Left cardiac atrium (tissue), 4 donors: Measurements from ENCODE around the gene XPR1. TPM values are rescaled to one million over a fixed set of nuclear protein-coding genes. Genes with fewer than 3 reads are reported as not detected.

Source experiments
- ATAC-seq, 2 donors: fragments of 200-7000 bp; cut with Tn5 transposase; one replicate each; pipeline ENCODE4 v1.9.1; 2020; ENCODE audit warnings: mild to moderate bottlenecking in 2 of 2, moderate library complexity in 2 of 2
- DNase-seq: peaks from one replicate; pipeline ENCODE4 v3.0.0-alpha.2; 2020
- intact Hi-C, 2 donors: fragments of 100-400 bp; cut with DNase I; formaldehyde crosslinking; loops; one replicate each; pipeline versions ENCODE4 v1.14.1 to v1.15.1; 2022 to 2023
- total RNA-seq, 2 donors: library from RNA; stranded (reverse); fragmentation: NEBNext Ultra II Directional; extraction: Animal tissue kit (Norgen Biotek cat#: 25700); gene quantifications; one replicate each; pipeline ENCODE4 v1.2.1, GENCODE V29; 2021
- donor health status: DM: no; HTN: yes; CAD: no.
- donor health status: DM: no; HTN: yes; CAD: no; lungs with severe emphysema.
- donor health status: DM: yes; HTN: yes; CAD: no.
- donor health status: Dilated cardiomyopathy.

XPR1 gene
- total RNA-seq, 2 donors from 2014 or later = 20.5 to 25.4 TPM

GRCh38 chr1:180611016-180611930 is 20.5 kb upstream of the XPR1 start:
- ATAC-seq (peak; percentile 78 to 88), DNase-seq (peak; percentile 24)
- intact Hi-C loops = no loop called here

DNA sequence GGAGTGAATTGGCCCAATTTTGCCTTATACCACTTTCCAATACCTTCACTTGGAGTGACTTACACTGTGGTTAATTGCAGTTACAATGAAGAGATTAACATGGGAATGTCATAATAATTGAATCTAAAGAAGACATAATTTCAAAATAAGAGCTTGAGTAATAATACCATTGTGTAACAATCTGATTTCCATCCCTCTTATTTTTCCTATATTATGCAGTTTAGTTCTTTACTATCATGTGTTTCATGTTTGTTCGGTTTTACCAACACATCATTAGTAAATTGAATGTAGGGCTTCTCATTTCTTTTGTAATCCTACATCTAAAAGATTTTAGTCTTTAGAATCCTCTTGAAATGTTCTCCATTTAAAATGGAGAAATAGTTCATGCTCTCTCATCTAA is 19.2 kb upstream of the XPR1 start:
- intact Hi-C loops = no loop called here
- ATAC-seq = no peak

GRCh38 chr1:180614730-180615129 is 17.1 kb upstream of the XPR1 start:
- DNase-seq (no peak), ATAC-seq (no peak)
- intact Hi-C loops = no loop called here

More for the DNA sequence above, 19.2 kb upstream of the XPR1 start:
- DNase-seq = no peak

DNA sequence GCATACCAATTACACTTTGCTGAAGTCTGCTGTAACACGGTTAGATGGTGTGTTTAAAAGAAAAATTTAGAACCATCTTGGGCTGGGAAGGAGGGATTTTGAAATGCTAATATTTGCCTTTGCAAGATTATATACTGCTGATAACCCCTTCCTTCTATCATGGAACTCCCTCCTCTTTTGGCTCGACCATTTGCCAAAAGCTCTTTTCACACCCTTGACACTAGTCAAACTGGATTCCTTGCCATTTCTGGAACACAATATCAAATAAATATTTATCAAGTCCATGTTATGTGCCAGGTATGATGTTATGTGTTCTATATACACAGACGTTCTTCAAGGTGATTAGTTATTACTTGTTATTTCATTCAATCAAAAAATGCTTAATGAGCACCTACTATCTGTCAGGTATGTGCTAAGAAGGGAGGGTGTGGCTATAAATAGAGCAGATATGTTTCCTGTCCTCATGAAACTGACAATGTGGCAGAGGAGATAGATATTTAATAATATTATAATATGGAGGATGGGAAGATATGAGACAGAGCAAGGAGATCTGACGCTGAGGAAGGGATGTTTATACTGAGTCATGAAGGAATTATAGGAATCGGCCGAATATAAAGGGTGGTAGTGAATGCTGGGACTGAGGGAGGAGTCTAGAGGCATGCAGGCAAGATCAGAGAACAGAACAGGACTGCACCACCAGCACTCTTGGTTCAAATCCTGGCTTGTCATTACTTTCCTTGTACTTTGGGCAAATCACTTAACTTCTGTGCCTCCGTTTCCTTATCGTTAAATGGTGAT is 16.1 kb upstream of the XPR1 start:
- ATAC-seq (no peak), DNase-seq (no peak)
- intact Hi-C loops = no loop called here

- intact Hi-C loops = no loop called here
- DNase-seq (no peak), ATAC-seq (no peak)
Observed at GRCh38 chr1:180616439-180616838, 15.4 kb upstream of the XPR1 start.

DNA sequence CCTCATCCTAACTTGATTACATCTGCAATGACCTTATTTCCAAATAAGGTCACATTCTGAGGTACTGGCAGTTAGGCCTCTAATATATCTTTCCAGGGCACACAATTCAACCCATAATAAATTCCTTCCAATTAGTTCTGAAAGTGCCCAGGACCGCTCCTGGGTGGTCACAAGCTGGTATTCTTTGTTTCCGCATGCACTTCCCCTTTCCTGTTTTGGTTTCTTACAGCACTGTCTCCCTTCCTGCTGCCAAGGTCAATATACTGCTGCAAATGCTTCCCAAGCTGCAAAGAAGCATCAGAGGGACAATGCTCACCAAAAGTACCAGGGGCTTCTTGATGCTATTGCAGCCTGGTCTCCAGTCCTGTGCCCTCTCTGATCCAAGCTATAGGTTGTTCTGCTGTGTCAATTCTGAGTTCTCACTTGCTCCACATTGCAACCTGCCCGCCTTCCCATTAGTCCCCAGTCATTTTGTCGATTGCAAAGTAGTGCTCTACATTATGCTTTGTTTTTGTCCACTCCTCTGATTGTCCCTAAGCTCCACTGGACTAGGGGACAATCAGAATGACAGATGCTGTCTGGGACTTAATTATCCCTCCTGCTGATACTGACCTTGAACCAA is 13.9 kb upstream of the XPR1 start:
- intact Hi-C loops = no loop called here
- ATAC-seq (no peak), DNase-seq (no peak)

GRCh38 chr1:180620581-180620980 is 11.2 kb upstream of the XPR1 start:
- no peak for DNase-seq
- no peak for ATAC-seq
- intact Hi-C loops = no loop called here

GRCh38 chr1:180622658-180623508 is 8.9 kb upstream of the XPR1 start:
- no peak for ATAC-seq
- intact Hi-C loops = no loop called here
- DNase-seq = no peak

GRCh38 chr1:180623579-180624347 is 8.1 kb upstream of the XPR1 start:
- ATAC-seq = no peak
- no peak for DNase-seq
- intact Hi-C loops = no loop called here

DNA sequence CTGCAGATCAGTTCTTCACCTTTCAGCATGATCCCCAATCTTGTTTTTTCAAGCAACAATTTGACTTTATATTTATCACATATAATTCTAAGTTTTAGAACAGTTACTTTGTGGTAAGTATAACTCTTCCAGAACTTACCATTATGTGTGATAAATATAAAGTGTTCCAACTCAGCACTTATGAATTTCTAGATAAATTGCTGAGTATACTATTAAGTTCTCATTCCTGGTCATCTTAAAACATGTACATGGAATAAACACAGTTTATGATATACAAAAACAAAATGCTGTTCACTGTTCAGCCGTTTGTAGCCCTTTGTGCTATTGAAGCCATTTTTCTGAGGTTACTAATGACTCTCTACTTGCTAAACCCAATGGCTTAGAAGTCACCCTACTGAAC is 5.1 kb upstream of the XPR1 start:
- ATAC-seq (no peak), DNase-seq (no peak)
- intact Hi-C loops = no loop called here

DNA sequence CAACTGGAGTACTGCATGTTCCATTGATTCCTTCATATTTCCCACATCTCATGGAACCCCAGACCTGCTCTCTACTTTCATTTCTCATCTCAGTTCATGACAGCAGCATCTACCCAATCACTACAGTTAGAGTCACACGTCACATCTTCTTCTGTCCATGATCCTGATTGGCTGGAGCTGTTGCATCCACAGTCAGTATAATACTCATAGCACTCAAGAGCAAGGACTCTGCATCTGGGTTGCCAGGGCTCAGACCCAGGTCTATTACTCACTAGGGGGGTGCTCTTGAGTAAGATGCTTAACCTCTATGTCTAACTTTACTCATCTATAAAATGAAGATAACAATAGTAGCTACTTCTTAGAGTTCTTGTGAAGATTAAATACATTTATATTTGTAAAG is 4.4 kb upstream of the XPR1 start:
- DNase-seq (no peak), ATAC-seq (no peak)
- intact Hi-C loops = no loop called here

DNA sequence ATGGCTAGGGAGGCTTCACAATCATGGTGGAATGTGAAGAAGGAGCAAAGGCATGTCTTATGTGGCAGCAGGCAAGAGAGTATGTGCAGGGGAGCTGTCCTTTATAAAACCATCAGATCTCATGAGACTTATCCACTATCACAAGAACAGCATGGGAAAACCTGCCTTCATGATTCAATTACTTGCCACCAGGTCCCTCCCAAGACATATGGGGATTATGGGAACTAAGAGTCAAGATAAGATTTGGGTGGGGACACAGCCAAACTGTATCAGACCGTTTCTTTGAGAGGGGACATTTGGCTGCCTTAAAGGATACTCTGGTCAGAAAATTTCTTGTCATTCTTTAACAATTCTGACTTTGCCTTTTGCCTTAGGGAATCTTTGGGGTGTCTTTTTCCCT is 3.2 kb upstream of the XPR1 start:
- ATAC-seq = no peak
- intact Hi-C loops = no loop called here

GRCh38 chr1:180630408-180631193 is 1.2 kb upstream of the XPR1 start:
- ATAC-seq (no peak), DNase-seq (no peak)
- intact Hi-C loops = loop anchor here (5.0 to 10.0 kb wide), 4 partner anchors 93 to 232 kb away; no protein-coding TSS in a partner anchor

More for the DNA sequence above, 3.2 kb upstream of the XPR1 start:
- DNase-seq = no peak

DNA sequence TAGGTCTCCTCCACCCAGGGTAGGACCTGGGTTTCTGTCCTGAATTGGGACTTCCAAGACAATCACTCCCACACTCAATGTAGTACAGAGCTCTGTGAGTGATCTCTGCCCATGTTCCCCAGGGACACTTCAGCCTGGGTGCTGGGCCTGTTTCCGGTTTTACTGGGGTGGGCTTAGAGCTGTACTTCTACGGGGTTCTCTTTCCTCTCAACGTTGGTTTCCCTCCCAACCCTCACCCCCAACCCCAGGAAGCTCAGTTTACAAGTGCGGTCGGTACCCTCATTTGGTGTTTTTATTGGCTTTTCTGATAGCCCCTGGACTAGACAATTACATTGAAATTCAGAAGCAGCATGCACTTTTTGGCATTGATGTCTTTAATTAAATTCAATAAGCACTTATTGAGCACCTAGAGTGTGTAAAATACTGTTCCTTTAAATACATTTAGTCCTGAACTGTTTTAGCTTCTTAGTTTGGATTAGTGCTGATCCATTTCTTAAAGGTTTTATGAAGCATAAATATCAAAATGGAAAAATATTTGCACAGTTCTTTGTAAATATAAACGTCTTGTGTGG is 542 bp upstream of the XPR1 start:
- DNase-seq (no peak), ATAC-seq (no peak)
- intact Hi-C loops = loop anchor here (5.0 to 10.0 kb wide), 4 partner anchors 94 to 231 kb away; no protein-coding TSS in a partner anchor

GRCh38 chr1:180632326-180633056 is 669 bp downstream of the XPR1 start:
- intact Hi-C loops = loop anchor here (5.0 to 10.0 kb wide), 4 partner anchors 95 to 230 kb away; no protein-coding TSS in a partner anchor
- ATAC-seq = peak; percentile 64 to 75
- peak; percentile 69 for DNase-seq
